ENCODE data around the gene PPOX.

DNA sequence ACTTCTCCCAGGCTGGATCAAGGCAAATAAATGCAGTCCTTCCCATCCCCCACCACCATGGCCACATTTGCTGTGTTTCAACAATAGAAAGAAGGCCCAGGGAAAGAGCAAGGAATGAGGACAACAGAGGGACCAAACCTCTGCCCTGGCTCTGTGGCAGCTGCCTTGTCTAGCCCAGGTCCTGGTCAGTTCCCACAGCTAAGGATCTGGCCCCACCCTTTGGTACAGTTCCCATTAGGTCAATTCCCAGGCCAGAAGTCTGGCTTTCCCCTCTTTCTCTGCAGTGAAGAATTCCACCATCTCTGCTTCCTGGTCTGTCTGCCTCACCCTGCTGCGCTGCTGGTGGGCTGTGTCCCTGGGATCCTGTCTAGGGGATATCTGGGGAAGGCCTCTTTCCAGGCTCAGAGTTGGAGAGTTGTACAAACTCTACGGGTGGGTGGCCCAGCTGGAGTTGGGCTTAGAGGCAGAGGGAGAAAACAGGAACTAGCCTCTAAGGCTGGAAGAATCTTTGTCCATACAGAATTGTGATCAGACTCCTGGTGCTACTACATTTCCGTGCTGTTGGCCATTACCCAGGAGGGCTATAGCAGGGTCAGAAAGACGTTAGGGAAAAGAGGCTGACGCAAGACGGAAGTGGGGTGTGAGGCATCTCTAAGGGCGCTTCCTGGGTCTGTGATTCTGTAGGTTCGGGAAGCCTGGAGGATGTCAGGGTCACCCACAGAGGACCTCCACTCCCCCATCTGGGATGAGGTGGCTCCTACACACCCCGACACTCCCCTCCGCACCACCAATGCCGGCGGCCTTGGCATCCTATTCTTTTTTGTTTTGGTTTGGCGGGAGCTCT is 35.0 kb downstream of the PPOX start:
- TF ChIP-seq CTCF (IDR thresholded peaks at IDR 0.05; ENCODE audit: low read depth, low read length) (no peak), POLR2A (IDR thresholded peaks at IDR 0.05; ENCODE audit: extremely low read depth, insufficient read length) (peak; percentile 19)
- TF ChIP-seq, protein P1, sequence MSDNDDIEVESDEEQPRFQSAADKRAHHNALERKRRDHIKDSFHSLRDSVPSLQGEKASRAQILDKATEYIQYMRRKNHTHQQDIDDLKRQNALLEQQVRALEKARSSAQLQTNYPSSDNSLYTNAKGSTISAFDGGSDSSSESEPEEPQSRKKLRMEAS (IDR thresholded peaks at IDR 0.05; ENCODE audit: low read depth, low read length) = no peak

Data from NB4 (cell line).